SIG-M5 treated with dmso at 0.1 percent for 504 hours (cell line): Measurements from ENCODE around the gene NFE2L1.
A peak's percentile ranks its signal among the peaks of the same experiment; 100 is the strongest.
"Not testable (repeated sequence)": the region's sequence is repeated elsewhere in the genome, so short reads cannot be mapped to it uniquely, and the experiment has no call there.

ENCODE experiments used
- DNase-seq: peaks from one replicate; lab custom pipeline; 2025; ENCODE audit not compliant: unreplicated experiment; lab: John Stamatoyannopoulos, UW

NFE2L1 gene, protein sequence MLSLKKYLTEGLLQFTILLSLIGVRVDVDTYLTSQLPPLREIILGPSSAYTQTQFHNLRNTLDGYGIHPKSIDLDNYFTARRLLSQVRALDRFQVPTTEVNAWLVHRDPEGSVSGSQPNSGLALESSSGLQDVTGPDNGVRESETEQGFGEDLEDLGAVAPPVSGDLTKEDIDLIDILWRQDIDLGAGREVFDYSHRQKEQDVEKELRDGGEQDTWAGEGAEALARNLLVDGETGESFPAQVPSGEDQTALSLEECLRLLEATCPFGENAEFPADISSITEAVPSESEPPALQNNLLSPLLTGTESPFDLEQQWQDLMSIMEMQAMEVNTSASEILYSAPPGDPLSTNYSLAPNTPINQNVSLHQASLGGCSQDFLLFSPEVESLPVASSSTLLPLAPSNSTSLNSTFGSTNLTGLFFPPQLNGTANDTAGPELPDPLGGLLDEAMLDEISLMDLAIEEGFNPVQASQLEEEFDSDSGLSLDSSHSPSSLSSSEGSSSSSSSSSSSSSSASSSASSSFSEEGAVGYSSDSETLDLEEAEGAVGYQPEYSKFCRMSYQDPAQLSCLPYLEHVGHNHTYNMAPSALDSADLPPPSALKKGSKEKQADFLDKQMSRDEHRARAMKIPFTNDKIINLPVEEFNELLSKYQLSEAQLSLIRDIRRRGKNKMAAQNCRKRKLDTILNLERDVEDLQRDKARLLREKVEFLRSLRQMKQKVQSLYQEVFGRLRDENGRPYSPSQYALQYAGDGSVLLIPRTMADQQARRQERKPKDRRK

DNA sequence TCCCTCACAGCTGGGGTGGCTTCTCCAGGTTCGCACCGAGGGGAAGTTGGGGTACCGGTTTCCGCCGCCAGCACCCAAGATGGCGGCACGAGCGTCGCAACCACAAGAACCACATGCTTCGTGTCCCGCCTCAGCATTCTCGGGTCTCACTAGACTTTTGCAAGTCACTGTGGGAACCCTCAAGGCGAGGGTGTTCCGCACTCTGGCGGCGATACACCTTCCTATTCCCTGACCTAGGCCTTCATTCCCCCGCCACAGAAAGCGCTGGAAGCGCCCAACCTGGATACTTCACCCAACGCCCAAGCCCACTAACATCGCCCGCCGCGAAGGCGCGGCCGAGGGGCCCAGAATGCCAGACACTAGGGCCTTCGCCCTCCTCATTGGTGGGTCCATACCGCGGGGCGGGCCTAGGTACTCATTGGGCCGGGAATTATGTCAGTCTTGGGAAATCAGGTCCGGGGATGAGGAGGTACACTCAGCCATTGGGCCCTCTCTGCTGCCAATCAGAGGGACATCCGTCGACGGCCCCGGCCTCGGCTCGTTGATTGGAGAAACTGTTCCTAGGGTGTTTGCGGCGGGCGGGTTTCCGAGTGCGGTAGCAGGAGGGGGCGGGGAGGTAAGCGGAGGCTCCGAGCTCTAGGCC is at the start of gene NFE2L1:
Gene NFE2L1 (plus strand): TSS at position 619 of the 643 bp plus-strand sequence. CDS start 2,760 bp downstream, outside the sequence.
- DNase-seq: peak; percentile 100

DNA sequence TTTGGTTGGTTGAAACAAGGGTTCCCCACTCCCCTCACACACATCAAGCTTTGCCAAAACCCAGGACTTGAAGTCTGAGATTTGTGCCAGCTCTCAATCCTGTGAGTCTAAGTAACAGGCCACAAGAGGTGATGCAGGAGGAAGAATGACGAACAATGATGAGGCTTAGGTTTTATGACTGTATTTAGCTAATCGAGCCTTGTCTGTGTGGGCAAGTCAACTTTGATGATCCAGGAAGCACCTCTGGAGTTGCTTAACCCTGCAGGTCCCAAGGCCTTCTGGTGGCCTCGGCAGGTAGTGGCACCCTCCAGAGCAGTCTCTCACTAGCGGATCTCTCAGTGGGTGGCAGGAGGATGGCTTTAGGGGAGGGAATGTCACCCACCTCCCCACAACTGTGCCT is 48.6 kb upstream of the NFE2L1 start:
- DNase-seq: peak; percentile 42

DNA sequence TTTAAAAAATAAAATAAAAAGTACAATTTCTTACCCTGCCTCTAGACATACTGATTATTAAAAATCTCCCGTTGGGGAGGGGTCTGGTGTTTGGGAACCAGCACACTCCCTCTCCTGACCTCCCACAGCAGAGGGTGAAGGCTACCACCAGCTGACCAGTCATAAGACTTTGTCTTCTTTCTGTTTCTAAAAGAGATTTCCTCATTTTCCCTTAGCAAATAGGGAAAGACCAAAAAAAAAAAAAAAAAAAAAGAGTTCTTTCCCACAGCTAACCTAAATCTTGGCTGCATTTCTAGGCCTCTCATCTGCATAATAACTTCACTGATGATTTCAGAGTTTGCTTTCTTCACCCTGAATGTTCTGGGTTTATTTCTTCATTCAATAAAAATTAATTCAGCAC is 47.0 kb upstream of the NFE2L1 start:
- DNase-seq: no peak

DNA sequence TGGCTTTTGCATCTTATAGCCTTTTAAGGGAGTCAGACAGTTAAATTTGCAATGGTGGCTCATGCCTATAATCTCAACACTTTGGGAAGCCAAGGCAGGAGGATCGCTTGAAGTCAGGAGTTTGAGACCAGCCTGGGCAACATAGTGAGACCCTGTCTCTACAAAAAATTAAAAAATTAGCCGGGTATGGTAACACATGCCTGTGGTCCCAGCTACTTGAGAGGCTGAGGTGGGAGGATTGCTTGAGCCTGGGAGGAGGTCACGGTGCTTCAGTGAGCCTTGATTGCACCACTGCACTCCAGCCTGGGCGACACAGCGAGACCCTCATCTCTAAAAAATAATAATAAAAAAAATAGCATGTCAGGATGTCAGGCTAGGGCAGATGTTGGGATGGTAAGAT is 46.5 kb upstream of the NFE2L1 start:
- not testable (repeated sequence) for DNase-seq

DNA sequence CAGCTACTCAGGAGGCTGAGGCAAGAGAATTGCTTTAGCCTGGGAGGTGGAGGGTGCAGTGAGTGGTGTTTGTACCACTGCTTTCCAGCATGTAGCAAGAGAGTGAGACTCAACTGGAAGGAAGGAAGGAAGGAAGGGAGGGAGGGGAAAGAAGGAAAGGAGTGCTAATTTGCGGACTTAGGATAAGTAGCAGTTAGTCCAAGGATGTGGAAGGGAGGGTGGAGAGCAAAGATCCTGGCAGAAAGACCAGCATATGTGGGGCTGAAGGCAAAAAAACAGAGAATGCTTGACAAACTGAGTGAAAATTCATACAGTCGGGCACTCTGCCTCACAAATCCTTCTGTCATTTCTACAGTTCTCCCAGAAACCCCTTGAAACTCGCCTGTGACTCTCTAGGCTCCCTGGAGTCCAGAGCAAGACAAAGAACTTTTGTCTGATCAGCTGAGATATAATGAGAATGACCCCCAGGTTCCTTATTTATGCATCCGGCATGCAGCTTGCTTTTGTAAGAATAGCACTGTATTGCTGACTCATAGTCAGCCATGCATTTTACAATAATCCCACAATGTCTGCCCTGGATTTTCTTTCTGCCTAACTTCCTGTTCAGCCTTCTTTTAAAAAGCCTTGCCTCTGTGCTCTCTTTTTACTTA is 45.8 kb upstream of the NFE2L1 start:
- DNase-seq: peak; percentile 94

DNA sequence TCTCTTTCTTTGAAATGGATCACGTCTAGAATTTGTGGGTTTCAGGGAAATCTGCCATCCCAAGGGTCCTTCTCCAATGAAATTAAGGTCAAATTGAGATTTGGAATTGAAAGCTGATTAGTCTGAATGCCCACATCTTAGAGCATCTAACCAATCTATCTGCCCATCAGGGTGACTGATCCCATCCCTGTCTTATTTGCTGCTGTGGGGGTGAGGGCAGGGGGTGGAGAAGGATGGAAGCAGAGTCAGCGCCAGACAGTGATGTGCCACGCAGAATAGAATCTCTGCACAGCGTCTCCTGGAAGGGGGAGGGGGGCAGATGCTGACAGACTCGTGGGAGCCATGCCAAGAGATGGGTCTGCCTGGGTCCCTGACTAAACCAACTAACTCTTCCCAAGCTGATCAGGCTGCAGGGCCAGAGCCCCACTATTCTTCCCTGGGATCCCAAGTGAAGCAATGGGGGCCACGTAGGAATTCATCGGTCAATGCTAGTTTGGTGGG is 45.2 kb upstream of the NFE2L1 start:
- DNase-seq: no peak

DNA sequence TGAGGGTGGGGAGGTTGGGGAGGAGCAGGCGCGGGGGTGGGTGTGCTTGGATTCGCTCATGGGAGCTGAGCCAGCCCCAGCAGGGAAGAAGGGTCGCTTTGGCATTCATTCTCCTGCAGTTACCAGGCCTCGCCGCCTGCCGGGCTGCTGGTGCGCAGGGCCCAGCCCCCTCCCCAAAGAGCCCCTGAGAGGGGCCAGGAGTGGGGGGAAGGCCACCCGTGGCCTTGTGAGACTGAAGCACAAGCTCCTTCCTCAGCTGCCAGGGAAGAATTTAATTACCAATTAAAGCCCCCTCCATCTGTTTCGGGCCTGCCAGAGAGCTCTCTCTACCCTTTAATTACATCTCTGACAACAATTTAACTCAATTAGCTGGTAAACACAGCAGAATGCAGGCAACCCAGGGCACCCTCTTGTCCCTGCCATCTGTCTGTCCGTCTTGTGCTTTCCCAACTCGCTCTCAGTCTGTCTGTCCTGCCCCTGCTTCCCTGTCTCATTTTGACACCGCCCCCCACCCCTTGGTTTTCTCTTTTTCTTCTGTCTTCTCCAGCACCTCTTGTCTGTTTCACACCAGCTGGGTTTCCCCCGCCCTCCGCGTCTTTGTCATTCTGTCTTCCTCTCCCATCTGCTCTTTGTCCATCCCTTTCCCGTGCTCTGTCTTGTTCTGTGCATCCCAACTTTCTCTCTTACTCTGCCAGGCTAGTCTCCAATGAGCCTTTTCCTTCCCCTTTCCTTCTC is 44.6 kb upstream of the NFE2L1 start:
- no peak for DNase-seq

DNA sequence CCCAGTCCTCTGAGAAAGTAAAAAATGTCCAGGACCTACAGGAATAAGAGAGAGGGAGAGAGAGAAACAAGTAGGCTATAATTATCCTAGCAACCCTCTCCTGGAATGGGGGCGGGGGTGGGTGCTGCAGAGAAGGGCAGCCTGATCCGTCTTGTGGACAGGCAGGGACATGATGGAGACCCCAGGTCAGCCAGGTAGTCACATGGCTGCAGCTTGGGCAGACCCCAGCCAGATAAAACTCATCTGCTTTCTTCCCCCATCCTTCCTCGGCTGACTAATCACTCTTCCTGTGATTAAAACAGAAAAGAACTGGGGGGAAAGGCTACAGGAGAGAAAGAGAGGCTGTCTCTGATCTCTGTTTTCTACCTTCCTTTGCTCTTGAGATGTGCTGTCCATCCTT is 43.2 kb upstream of the NFE2L1 start:
- no peak for DNase-seq

DNA sequence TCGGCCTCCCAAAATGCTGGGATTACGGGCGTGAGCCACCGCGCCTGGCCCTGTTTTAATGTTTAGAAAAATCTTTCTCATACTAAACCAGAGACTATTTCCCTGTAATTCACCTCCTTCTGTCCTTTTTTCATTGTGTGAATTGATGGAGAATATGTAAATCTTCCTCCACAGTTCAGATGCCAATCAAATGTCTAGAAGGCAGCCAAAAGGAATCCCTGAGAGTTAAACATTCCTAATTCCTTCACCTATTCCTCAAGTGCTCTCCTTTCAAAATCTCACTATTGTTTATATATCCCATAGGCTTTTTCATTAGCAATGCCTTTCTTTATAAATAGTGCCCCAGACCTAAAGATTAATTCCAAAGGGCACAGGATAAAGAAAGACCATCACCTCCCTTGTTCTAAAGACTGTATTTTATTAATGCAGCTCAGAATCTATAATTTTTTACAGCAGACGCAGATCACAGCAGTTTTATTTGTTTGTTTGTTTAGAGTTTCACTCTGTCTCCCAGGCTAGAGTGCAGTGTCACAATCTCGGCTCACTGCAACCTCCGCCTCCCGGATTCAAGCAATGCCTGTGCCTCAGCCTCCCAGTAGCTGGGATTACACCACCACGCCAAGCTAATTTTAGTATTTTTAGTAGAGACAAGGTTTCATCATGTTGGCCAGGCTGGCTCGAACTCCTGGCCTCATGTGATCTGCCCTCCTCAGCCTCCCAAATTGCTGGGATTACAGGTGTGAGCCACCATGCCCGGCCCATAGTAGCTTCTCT is 41.0 kb upstream of the NFE2L1 start:
- DNase-seq: peak; percentile 47

DNA sequence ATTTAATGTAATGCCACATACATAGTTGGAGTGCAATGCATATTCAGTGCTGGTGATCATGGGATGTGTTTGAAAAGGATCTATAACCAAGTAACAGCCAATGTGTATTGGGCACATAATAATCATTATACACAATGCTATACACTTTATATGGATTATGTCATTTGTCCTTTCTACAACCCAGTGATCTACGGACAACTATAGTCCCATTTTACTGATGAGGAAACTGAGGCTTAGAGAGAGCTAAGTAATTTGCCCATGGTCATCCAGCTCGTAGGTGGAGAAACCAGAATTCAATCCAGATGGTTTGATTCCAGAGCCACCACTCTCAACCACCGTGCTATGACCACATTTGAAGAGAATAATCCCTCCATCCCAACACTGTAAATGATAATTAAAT is 38.0 kb upstream of the NFE2L1 start:
- DNase-seq: no peak

DNA sequence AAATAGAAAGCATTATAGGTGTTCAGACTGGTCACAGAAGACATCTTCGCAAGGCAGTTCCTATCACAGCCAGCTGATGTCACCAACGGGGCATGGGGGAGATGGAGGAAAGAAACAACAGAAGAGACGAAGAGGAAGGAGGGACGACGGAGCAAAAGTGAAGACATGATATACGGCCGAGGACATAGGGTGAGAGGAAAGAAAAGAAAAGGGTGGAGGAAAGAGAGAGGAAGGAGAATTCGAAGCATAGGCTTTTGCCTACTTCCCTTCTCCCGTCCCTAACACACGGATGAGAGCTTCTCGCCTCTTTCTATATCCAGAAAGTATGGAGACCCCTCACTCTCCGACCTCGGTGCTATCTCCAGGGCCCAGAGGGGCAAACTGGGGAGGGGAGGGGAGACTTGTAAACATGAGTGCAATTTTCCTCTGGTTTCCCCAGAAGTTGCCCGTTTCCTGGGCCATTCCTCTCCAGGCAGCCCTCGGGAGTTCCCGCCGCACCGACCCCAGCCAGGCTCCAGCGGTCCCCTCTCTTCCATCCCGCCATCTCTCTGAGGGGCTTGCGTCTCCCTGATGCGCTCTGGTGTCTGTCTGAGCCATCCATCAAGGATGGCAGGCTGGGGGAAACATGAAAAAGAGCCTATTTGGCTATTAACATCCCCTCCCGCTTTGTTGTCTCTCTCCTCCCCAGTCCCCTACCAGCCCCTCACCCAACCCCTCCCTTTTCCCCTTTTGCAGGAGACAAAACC is 36.6 kb upstream of the NFE2L1 start:
- DNase-seq: peak; percentile 82

DNA sequence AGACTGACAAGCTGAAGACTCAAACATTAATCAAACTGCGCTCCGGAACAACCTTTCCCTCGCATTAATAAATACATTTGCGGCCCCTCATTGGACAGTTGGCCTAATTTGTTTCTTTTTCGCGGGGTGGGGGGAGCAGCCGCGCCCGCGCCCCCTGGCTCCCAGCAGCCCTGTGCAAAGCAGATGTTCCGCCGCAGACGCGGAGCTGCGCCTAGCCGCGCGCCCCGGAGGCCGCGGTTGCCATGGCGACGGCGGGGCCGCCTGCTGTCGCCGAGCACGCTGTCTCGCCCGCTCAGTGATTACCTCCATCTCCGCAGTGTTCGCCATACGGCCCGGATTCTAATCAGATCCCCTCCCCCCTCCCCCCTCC is 36.0 kb upstream of the NFE2L1 start:
- DNase-seq: peak; percentile 59

DNA sequence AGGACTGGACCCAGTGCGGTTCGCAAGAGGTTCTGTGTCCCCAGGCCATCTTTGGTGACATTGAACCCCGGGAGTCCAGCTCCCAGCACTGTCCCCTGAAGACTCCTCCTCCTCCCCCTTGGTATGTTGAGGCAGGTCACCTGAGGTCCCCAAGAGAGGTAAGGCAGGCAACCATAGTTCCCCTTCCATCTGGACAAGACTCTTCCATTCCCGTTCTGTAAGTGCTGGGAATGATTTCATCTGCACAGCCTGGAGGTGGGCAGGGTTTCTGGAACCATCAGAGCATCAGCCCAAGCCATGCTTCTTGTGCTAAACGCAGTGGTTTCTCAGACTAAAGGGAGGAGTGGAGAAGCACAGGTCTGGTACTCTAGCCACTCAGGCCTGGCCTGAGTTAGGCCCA is 35.5 kb upstream of the NFE2L1 start:
- no peak for DNase-seq

DNA sequence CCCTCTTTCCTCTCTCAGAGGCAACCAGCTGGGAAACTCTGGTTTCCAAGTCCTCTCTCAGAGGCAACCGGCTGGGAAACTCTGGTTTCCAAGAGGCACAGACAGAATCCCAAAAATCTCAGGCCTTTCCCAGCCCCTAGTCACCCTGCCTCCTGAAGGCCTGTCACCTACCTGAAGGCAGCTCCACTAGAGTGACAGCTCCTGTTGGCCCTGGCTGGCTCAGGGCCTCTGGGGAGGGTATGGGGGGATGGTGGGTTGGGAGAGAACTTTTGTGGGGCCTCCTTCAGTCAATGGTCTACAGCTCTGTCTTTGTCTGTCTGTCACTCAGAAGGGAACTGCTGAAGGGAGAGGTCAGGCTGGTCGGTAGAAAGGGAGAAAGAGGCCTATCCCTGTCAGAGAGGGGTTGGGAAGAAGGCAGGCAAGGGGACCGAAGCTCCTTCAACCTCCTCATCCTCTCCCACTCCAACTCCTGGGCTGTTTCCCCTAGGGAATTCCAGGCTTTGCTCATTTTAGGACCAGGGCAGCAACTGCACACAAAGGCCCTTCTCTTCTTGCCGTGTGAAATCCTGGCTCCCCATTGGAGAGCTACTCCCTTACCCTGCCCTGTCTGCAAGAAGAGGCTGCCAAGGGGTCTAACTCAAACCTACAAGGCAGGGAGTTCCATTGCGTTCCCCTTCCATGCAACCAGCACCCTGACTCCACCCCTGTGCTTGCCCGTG is 34.1 kb upstream of the NFE2L1 start:
- DNase-seq: no peak

DNA sequence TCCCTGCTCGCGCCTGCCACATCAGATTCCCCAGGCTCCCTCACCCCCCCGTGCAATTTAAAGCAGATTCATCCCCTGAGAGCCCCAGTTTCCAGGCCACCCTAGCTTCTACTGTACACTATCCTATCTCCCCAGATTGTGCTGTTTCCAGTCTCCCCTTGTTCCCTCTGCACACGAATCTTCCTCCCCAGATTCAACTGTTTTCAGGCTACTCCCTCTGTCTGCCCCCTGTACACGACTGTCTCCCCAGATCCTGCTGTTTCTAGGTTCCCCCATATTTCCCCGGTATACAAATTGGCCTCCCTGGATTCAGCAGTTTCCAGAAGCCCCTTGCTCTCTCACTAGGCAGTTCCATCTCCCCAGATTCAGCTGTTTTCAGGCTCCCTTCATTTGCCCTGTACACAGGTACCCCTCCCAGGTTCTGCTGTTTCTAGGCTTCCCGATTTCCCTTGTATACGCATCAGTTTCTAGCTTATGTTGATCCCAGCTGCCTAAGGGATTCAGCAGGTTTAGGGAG is 33.5 kb upstream of the NFE2L1 start:
- DNase-seq: no peak

DNA sequence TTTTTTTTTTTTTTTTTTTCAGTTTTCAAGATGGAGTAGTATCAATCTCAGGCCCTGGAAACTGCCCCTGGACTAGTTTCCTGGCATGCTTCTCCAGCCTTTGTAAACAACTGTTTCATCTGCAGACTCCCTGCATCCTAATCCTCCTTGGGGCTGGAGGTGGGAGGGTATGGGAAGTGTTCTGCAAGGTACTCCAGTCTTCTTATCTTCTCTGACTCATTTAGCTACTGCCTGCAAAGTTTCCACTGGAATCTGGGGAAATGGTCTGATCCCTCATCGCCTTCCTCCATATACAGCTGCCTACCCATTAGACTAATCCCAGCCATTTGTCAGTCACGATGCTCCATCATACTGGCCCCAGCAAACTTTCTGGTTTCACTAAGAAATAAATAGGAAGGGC is 32.0 kb upstream of the NFE2L1 start:
- DNase-seq: no peak

DNA sequence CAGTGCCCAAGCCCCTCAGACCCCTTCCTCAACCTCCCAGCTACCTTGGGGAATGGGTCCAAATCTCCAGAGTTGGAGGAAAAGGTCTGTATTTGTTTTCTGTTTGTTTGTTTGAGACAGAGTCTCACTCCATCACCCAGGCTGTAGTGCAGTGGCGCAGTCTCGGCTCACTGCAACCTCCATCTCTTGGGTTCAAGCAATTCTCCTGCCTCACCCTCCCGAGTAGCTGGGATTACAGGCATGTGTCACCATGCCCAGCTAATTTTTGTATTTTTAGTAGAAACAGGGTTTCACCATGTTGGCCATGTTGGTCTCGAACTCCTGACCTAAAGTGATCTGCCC is 30.4 kb upstream of the NFE2L1 start:
- DNase-seq: not testable (repeated sequence)

DNA sequence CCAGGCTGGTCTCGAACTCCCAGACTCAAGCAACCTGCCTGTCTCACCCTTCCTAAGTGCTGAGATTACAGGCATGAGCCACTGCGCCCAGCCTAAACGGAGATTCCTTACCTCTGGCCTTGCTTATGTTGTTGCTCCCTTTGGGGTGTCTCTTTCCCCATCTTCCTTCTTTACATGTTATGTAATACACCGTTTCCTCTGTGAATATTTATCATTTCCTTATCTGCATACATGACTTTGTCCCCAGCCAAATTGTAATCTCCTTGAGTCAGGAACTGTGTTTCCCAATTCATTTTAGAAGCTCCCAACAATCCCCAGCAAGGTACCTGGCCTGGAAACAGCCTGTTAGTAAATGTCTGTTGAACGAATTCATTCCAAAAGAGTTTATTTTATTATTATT is 26.2 kb upstream of the NFE2L1 start:
- DNase-seq: peak; percentile 50
